Astrocyte of the cerebellum (primary cell): Measurements from ENCODE around the gene ZFAND3.

Source experiments
- DNase-seq: peaks from one replicate; pipeline ENCODE4 v3.0.0-alpha.2; 2011; ENCODE audit warnings: low read depth
- H3K4me3 ChIP-seq: 2 replicates; pipeline ENCODE4 v1.5.1; 2011; ENCODE audit warnings: mild to moderate bottlenecking, low read depth, low read length, moderate library complexity
- CTCF ChIP-seq: IDR thresholded peaks from 2 replicates; pipeline ENCODE4 v1.5.1; 2012; ENCODE audit warnings: low read length, low read depth, moderate library complexity, mild to moderate bottlenecking; ENCODE audit errors: missing control alignments
- in situ Hi-C: cut with HindIII; loops from 2 replicates; pipeline ENCODE4 v1.10.0; 2017; ENCODE audit warnings: low sequenced_read_pairs

The ZFAND3 gene

GRCh38 chr6:37848371-37848770, 28.8 kb downstream of the ZFAND3 start:
- no peak overlapping the region for H3K4me3 ChIP-seq
- in situ Hi-C loops, result no loop called here
- no peak for TF ChIP-seq CTCF
- DNase-seq, result no peak

- no peak for TF ChIP-seq CTCF
These were observed 30.7 kb downstream of the ZFAND3 start for GRCh38 chr6:37850260-37850659.

GRCh38 chr6:37850728-37851285, 31.3 kb downstream of the ZFAND3 start:
- TF ChIP-seq CTCF, result no peak

More at GRCh38 chr6:37850260-37850659, 30.7 kb downstream of the ZFAND3 start:
- H3K4me3 ChIP-seq, result no peak overlapping the region
- no peak for DNase-seq
- in situ Hi-C loops, result no loop called here

GRCh38 chr6:37851997-37852524, 32.5 kb downstream of the ZFAND3 start:
- no peak for DNase-seq
- TF ChIP-seq CTCF, result no peak
- H3K4me3 ChIP-seq, result no peak overlapping the region
- in situ Hi-C loops, result no loop called here

More at GRCh38 chr6:37850728-37851285, 31.3 kb downstream of the ZFAND3 start:
- no peak overlapping the region for H3K4me3 ChIP-seq
- DNase-seq, result no peak
- in situ Hi-C loops, result no loop called here

GRCh38 chr6:37856285-37856684, 36.8 kb downstream of the ZFAND3 start:
- DNase-seq, result no peak
- no peak for TF ChIP-seq CTCF
- H3K4me3 ChIP-seq, result no peak overlapping the region
- in situ Hi-C loops, result no loop called here

- DNase-seq, result no peak
- H3K4me3 ChIP-seq, result no peak overlapping the region
- in situ Hi-C loops, result no loop called here
- TF ChIP-seq CTCF, result no peak
These were observed 38.8 kb downstream of the ZFAND3 start for GRCh38 chr6:37858363-37858762.
